GM21529 (cell line): ENCODE results near the gene CEACAM3.
A peak's percentile ranks its signal among the peaks of the same experiment; 100 is the strongest.

Experiments
- ATAC-seq: cut with Tn5 transposase; IDR thresholded peaks from one replicate; pipeline ENCODE4 v1.9.1; 2021; ENCODE audit not compliant: unreplicated experiment

Gene CEACAM3

GRCh38 chr19:41843371-41843770 is 47.0 kb downstream of the CEACAM3 start:
- no peak for ATAC-seq

- ATAC-seq, result no peak
Observed at GRCh38 chr19:41844601-41845000, 48.2 kb downstream of the CEACAM3 start, which contains the start of gene LYPD4. TSS of gene LYPD4 (minus strand) at chr19:41844683. CDS start at chr19:41839285, 5,398 bp downstream.

GRCh38 chr19:41845001-41845050 is 48.4 kb downstream of the CEACAM3 start, which contains the start of gene DMRTC2:
TSS of gene DMRTC2 (plus strand) at chr19:41845042. CDS start at chr19:41847429, 2,387 bp downstream.
- ATAC-seq, result no peak

GRCh38 chr19:41845051-41845590 is 48.7 kb downstream of the CEACAM3 start:
- ATAC-seq, result no peak

GRCh38 chr19:41847351-41848105 is 51.1 kb downstream of the CEACAM3 start:
- no peak for ATAC-seq

GRCh38 chr19:41848666-41849065 is 52.3 kb downstream of the CEACAM3 start:
- ATAC-seq, result no peak

- no peak for ATAC-seq
Observed at GRCh38 chr19:41849067-41849466, 52.7 kb downstream of the CEACAM3 start.

GRCh38 chr19:41850381-41850780 is 54.0 kb downstream of the CEACAM3 start:
- ATAC-seq, result no peak

GRCh38 chr19:41851456-41851855 is 55.1 kb downstream of the CEACAM3 start:
- ATAC-seq, result no peak

GRCh38 chr19:41853344-41853743 is 57.0 kb downstream of the CEACAM3 start:
- ATAC-seq, result no peak

- ATAC-seq, result no peak
Observed at GRCh38 chr19:41853768-41854167, 57.4 kb downstream of the CEACAM3 start.

- no peak for ATAC-seq
Observed at GRCh38 chr19:41859213-41859617, 62.8 kb downstream of the CEACAM3 start.

GRCh38 chr19:41859618-41860418 is 63.4 kb downstream of the CEACAM3 start, which contains the start of gene RPS19:
TSS of gene RPS19 (plus strand) at chr19:41860255. CDS start at chr19:41860775, 520 bp downstream.
- peak; percentile 70 for ATAC-seq

GRCh38 chr19:41860419-41861115 is 64.2 kb downstream of the CEACAM3 start:
- no peak for ATAC-seq
